ENCODE measurements around the gene GPR108. TPM values are rescaled to one million over a fixed set of nuclear protein-coding genes. Genes with fewer than 3 reads are reported as not detected.

Gene GPR108
- polyA plus RNA-seq, 3 donors, result 90.9 to 147 (median 129) TPM

GRCh38 chr19:6720369-6721137, 16.8 kb downstream of the GPR108 start, which contains the start of gene C3:
TSS of gene C3 (minus strand) at chr19:6720650. CDS start at chr19:6720589, 61 bp downstream.
- peak; percentile 83 to 96 (median 85) for DNase-seq
- Histone ChIP-seq H3K27me3 (ENCODE audit: control insufficient read depth in 2 of 2, insufficient read depth in 2 of 2, low read length in 2 of 2) (peaks cover 0 to 3% of the 10 kb centered on the region in 2 donors), H2AFZ (ENCODE audit: insufficient read depth, low read depth, low read length, poor library complexity, severe bottlenecking) (no peak within 1 kb of the TSS), H3K4me1 (ENCODE audit: control insufficient read depth in 1 of 2, insufficient read depth in 2 of 2, low read length in 2 of 2) (peaks cover 57 to 66% of the 10 kb centered on the region in 2 donors), H3K79me2 (ENCODE audit: insufficient read depth, low read length) (no peaks in the 10 kb centered on the region), H3K36me3 (replicated peaks in 1 of 2; ENCODE audit: control insufficient read depth in 1 of 2, insufficient read depth in 2 of 2, low read length in 2 of 2) (no peaks in the 10 kb centered on the region), H3K27ac (ENCODE audit: low read depth in 1 of 2, low read length in 2 of 2) (peak within 1 kb of the TSS; percentile 37 to 72), H3K4me2 (replicated peaks; ENCODE audit: extremely low read depth, low read length, poor library complexity, severe bottlenecking) (peak within 1 kb of the TSS; percentile 68), H3K9ac (ENCODE audit: insufficient read depth, low read length, poor library complexity, severe bottlenecking) (no peak within 1 kb of the TSS), H4K20me1 (ENCODE audit: insufficient read depth, low read length) (no peaks in the 10 kb centered on the region), H3K4me3 (replicated peaks in 1 of 3; ENCODE audit: low read depth in 2 of 3, low read length in 3 of 3) (peak within 1 kb of the TSS in 1 of 3 experiments; percentile 58), H3K9me3 (replicated peaks in 1 of 2; ENCODE audit: control insufficient read depth in 1 of 2, insufficient read depth in 1 of 2, low read length in 2 of 2) (no peaks in the 10 kb centered on the region)
- 97% methylated on average over 3 of the region's 4 CpGs for whole genome bisulfite sequencing (ENCODE audit: insufficient coverage)
- H3K36me3 Mint-ChIP-seq, result no peaks in the 10 kb centered on the region
- peaks cover 9 to 17% (median 12%) of the 10 kb centered on the region in 3 donors for H3K27me3 Mint-ChIP-seq (ENCODE audit: low read depth in 3 of 3)
- H3K9me3 Mint-ChIP-seq, result peaks cover 0 to 6% (median 2%) of the 10 kb centered on the region in 7 donors
- peak within 1 kb of the TSS; percentile 16 to 82 for H3K4me3 Mint-ChIP-seq
- no peak for TF ChIP-seq CTCF (IDR thresholded peaks at IDR 0.05)
- H3K4me1 Mint-ChIP-seq, result peaks cover 60% of the 10 kb centered on the region
- peak within 1 kb of the TSS; percentile 34 to 92 (median 87) for H3K27ac Mint-ChIP-seq
- intact Hi-C loops (cut with micrococcal nuclease), result loop anchor here in 1 of 2 donors (5.0 kb wide), 1 partner anchor 33 kb away; no protein-coding TSS in a partner anchor

GRCh38 chr19:6719992-6720368, 17.4 kb downstream of the GPR108 start:
- Mint-ChIP-seq H3K9me3 (peaks cover 0 to 6% (median 1%) of the 10 kb centered on the region in 7 donors), H3K27ac (peak overlapping the region in 5 of 7 donors; percentile 16 to 92 (median 27)), H3K36me3 (no peaks in the 10 kb centered on the region), H3K27me3 (ENCODE audit: low read depth in 3 of 3) (peaks cover 9 to 16% (median 12%) of the 10 kb centered on the region in 3 donors), H3K4me1 (peaks cover 54% of the 10 kb centered on the region), H3K4me3 (peak overlapping the region in 1 of 2 donors; percentile 82)
- H3K4me3 ChIP-seq (replicated peaks in 1 of 3; ENCODE audit: low read depth in 2 of 3, low read length in 3 of 3), result no peak overlapping the region
- no peak for DNase-seq
- no peaks in the 10 kb centered on the region for H3K79me2 ChIP-seq (ENCODE audit: insufficient read depth, low read length)
- no peak overlapping the region for H3K27ac ChIP-seq (ENCODE audit: low read depth in 1 of 2, low read length in 2 of 2)
- H3K9ac ChIP-seq (ENCODE audit: insufficient read depth, low read length, poor library complexity, severe bottlenecking), result no peak overlapping the region
- TF ChIP-seq CTCF (IDR thresholded peaks at IDR 0.05), result no peak
- peaks cover 51 to 60% of the 10 kb centered on the region in 2 donors for H3K4me1 ChIP-seq (ENCODE audit: control insufficient read depth in 1 of 2, insufficient read depth in 2 of 2, low read length in 2 of 2)
- H3K36me3 ChIP-seq (replicated peaks in 1 of 2; ENCODE audit: control insufficient read depth in 1 of 2, insufficient read depth in 2 of 2, low read length in 2 of 2), result no peaks in the 10 kb centered on the region
- peak overlapping the region; percentile 68 for H3K4me2 ChIP-seq (replicated peaks; ENCODE audit: extremely low read depth, low read length, poor library complexity, severe bottlenecking)
- WGBS (ENCODE audit: insufficient coverage), result 100% methylated on average over 3 of the region's 3 CpGs
- no peaks in the 10 kb centered on the region for H3K9me3 ChIP-seq (replicated peaks in 1 of 2; ENCODE audit: control insufficient read depth in 1 of 2, insufficient read depth in 1 of 2, low read length in 2 of 2)
- H2AFZ ChIP-seq (ENCODE audit: insufficient read depth, low read depth, low read length, poor library complexity, severe bottlenecking), result no peak overlapping the region
- no peaks in the 10 kb centered on the region for H4K20me1 ChIP-seq (ENCODE audit: insufficient read depth, low read length)
- H3K27me3 ChIP-seq (ENCODE audit: control insufficient read depth in 2 of 2, insufficient read depth in 2 of 2, low read length in 2 of 2), result peaks cover 0 to 5% of the 10 kb centered on the region in 2 donors
- intact Hi-C loops (cut with micrococcal nuclease), result loop anchor here in 1 of 2 donors (5.0 kb wide), 1 partner anchor 33 kb away; no protein-coding TSS in a partner anchor

Data from CD14-positive monocyte (primary cell).